LNCaP clone FGC (cell line): ENCODE data around the gene SHC2.
"Not testable (repeated sequence)": the region's sequence is repeated elsewhere in the genome, so short reads cannot be mapped to it uniquely, and the experiment has no call there.

Experiments
- DNase-seq: peaks from one replicate; pipeline ENCODE4 v3.0.0-alpha.2; 2011; ENCODE audit warnings: low read depth
- H3K4me3 ChIP-seq: 2 replicates; pipeline ENCODE4 v1.5.1; 2011; ENCODE audit warnings: mild to moderate bottlenecking, low read depth, low read length, control low read depth
- CTCF ChIP-seq: IDR thresholded peaks from 2 replicates; pipeline ENCODE4 v1.5.1; 2012; ENCODE audit warnings: mild to moderate bottlenecking; ENCODE audit not compliant: control insufficient read depth, insufficient read depth; ENCODE audit errors: extremely low read depth

SHC2 gene

DNA sequence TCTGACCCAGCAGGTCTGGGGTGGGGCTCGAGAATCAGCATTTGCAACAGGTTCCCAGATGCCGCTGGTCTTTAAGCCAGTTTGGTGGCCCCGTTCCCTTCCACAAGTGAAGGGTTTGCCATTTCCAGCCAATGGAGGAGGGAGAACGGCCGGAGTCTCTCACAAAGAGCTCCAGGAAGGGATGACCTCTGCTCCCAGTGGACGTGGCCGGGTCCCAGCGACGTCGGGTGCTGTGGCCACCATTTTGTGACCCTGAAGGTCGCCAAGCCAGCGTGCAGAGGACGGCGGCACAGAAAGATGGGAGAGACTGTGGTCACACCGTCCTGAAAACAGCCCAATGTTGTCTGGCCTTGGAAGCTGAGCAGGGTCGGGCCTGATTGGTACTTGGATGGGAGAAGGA lies 8.0 kb downstream of the SHC2 start:
- TF ChIP-seq CTCF, result no peak
- no peak for DNase-seq

GRCh38 chr19:450912-451481 lies 9.8 kb downstream of the SHC2 start:
- not testable (repeated sequence) for DNase-seq, H3K4me3 ChIP-seq

More for the DNA sequence above, 8.0 kb downstream of the SHC2 start:
- H3K4me3 ChIP-seq, result no peak overlapping the region

DNA sequence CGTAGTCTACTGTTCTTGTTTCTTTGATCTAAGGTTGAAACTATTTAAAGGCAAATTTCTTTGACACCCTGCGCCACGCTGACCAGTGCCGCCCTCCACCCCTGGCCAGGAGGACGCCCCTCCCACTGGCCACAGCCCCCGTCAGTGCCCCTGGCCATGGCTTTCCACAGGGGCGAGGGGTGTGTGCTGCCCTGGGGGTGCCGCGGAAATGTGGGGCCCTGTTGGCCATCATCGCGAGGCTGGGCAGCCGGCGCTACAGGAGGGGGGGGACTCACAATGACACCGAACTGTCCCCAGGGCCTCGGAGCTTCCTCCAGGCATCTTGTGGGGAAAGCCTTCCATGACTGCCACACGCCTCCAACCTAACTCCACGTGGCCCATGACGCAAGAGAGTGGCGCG lies 10.9 kb downstream of the SHC2 start:
- TF ChIP-seq CTCF, result no peak
- H3K4me3 ChIP-seq, result no peak overlapping the region
- DNase-seq, result no peak

GRCh38 chr19:447816-448560 lies 12.8 kb downstream of the SHC2 start:
- no peak for DNase-seq
- H3K4me3 ChIP-seq, result no peak overlapping the region
- no peak for TF ChIP-seq CTCF

DNA sequence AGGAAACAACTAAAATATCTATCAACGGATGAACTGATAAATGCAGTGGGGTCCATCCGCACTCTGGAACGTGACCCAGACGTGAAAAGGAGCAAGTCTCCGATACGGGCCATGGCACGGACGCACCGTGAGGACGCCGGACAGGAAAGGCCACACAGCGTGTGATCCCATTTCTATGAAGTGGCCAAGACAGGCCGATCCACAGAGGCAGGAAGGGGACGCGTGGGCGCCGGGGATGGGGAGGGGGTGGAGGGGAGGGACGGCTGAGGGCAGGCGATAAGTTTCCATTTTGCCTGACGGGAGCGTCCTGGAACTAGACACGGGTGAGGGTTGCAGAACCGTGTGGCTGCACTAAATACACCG lies 13.8 kb downstream of the SHC2 start:
- no peak overlapping the region for H3K4me3 ChIP-seq
- no peak for TF ChIP-seq CTCF
- no peak for DNase-seq

DNA sequence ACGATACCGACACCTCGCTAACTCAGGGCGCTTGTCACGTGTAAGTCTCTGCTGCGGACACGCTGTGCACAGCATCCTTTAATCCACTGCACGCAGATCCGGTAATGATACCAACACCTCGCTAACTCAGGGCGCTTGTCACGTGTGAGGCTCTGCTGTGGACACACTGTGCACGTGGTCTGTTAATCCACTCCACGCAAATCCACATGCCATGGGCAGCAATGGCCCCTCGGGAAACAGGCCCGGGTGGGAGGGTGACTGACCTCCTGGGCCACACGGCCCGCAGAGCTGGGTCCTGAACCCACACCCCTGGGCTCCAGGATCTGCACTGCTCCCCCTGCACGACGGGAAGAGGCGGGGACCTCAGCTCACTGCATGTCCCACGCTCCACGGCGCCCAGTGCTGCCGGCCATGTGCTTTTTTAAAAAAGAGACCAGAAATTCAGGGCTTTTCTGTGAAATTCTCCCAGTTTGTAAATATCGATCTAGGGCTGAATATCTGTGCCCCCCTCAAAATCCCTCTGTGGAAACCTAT lies 16.1 kb downstream of the SHC2 start:
- TF ChIP-seq CTCF, result no peak
- no peak overlapping the region for H3K4me3 ChIP-seq
- no peak for DNase-seq

- H3K4me3 ChIP-seq, result no peak overlapping the region
- TF ChIP-seq CTCF, result no peak
- DNase-seq, result no peak
Measured at GRCh38 chr19:443005-443404, 17.8 kb downstream of the SHC2 start.
